GM13976 (cell line): Measurements from ENCODE around the gene MAU2.

Experiments used
- DNase-seq: peaks from one replicate; pipeline ENCODE4 v3.0.0; 2012; ENCODE audit warnings: low spot score
- CTCF ChIP-seq: IDR thresholded peaks from 2 replicates; pipeline ENCODE4 v1.5.1; 2012; ENCODE audit warnings: borderline replicate concordance, mild to moderate bottlenecking; ENCODE audit not compliant: insufficient read depth; ENCODE audit errors: extremely low read depth, missing control alignments, control extremely low read depth
- in situ Hi-C: fragments of 300-500 bp; cut with MboI; formaldehyde crosslinking; loops from one replicate; pipeline ENCODE4 v1.12.0; 2022; ENCODE audit warnings: low sequenced_read_pairs, mixed read lengths, inconsistent platforms; ENCODE audit not compliant: unreplicated experiment

MAU2 gene

GRCh38 chr19:19336597-19336996, 16.0 kb downstream of the MAU2 start:
- no peak for DNase-seq
- in situ Hi-C loops: no loop called here
- TF ChIP-seq CTCF: no peak

- no peak for DNase-seq
- in situ Hi-C loops: no loop called here
- no peak for TF ChIP-seq CTCF
Observed at GRCh38 chr19:19337120-19337519, 16.5 kb downstream of the MAU2 start.

- no peak for DNase-seq
- TF ChIP-seq CTCF: no peak
- in situ Hi-C loops: no loop called here
Observed at GRCh38 chr19:19338082-19338481, 17.5 kb downstream of the MAU2 start.

GRCh38 chr19:19341026-19341425, 20.4 kb downstream of the MAU2 start:
- TF ChIP-seq CTCF: no peak
- DNase-seq: no peak
- in situ Hi-C loops: no loop called here

- TF ChIP-seq CTCF: no peak
- peak; percentile 72 for DNase-seq
- in situ Hi-C loops: no loop called here
Observed at GRCh38 chr19:19342086-19343015, 21.7 kb downstream of the MAU2 start.

- DNase-seq: no peak
- in situ Hi-C loops: no loop called here
- TF ChIP-seq CTCF: no peak
Observed at GRCh38 chr19:19343016-19343362, 22.4 kb downstream of the MAU2 start.

GRCh38 chr19:19343762-19344161, 23.1 kb downstream of the MAU2 start:
- in situ Hi-C loops: no loop called here
- no peak for DNase-seq
- TF ChIP-seq CTCF: no peak
